Thyroid gland (tissue), 4 donors: ENCODE data around the gene RAD23B.

Experiments
- POLR2A ChIP-seq, 2 donors: fragments of 450-650 bp; IDR thresholded peaks; one replicate each; pipeline ENCODE4 v1.6.1; 2017; ENCODE audit warnings: antibody characterized with exemption in 2 of 2, mild to moderate bottlenecking in 2 of 2, moderate library complexity in 1 of 2
- TF ChIP-seq, protein P1 (sequence below), 6 experiments: fragments of 200-600 bp in 3 of 6; fragments of 450-650 bp in 3 of 6; sonication (generic) in 3 of 6; IDR thresholded peaks; one replicate each; pipeline ENCODE4 v1.5.1; 2016 to 2019; ENCODE audit warnings: antibody characterized with exemption in 6 of 6, mild to moderate bottlenecking in 2 of 6, inconsistent platforms in 1 of 6, moderate library complexity in 1 of 6

- TF ChIP-seq, protein P1, sequence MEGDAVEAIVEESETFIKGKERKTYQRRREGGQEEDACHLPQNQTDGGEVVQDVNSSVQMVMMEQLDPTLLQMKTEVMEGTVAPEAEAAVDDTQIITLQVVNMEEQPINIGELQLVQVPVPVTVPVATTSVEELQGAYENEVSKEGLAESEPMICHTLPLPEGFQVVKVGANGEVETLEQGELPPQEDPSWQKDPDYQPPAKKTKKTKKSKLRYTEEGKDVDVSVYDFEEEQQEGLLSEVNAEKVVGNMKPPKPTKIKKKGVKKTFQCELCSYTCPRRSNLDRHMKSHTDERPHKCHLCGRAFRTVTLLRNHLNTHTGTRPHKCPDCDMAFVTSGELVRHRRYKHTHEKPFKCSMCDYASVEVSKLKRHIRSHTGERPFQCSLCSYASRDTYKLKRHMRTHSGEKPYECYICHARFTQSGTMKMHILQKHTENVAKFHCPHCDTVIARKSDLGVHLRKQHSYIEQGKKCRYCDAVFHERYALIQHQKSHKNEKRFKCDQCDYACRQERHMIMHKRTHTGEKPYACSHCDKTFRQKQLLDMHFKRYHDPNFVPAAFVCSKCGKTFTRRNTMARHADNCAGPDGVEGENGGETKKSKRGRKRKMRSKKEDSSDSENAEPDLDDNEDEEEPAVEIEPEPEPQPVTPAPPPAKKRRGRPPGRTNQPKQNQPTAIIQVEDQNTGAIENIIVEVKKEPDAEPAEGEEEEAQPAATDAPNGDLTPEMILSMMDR (IDR thresholded peaks at IDR 0.05), result no peak
- no peak for TF ChIP-seq POLR2A (IDR thresholded peaks at IDR 0.05)
Measured at GRCh38 chr9:107283623-107284616, 841 bp downstream of the RAD23B start.
